Stimulated activated CD8-positive, alpha-beta memory T cell treated with anti-CD3 and anti-CD28 coated beads, Interleukin-7, amount 100 ng/mL, for 1 hour (primary cell): ENCODE data around the gene SLC6A5.
"Not testable (repeated sequence)": the region's sequence is repeated elsewhere in the genome, so short reads cannot be mapped to it uniquely, and the experiment has no call there.

Experiments
- DNase-seq, 2 donors: peaks; one replicate each; pipeline ENCODE4 v3.0.0-alpha.2; 2020; ENCODE audit warnings: low read depth in 2 of 2

The SLC6A5 gene

DNA sequence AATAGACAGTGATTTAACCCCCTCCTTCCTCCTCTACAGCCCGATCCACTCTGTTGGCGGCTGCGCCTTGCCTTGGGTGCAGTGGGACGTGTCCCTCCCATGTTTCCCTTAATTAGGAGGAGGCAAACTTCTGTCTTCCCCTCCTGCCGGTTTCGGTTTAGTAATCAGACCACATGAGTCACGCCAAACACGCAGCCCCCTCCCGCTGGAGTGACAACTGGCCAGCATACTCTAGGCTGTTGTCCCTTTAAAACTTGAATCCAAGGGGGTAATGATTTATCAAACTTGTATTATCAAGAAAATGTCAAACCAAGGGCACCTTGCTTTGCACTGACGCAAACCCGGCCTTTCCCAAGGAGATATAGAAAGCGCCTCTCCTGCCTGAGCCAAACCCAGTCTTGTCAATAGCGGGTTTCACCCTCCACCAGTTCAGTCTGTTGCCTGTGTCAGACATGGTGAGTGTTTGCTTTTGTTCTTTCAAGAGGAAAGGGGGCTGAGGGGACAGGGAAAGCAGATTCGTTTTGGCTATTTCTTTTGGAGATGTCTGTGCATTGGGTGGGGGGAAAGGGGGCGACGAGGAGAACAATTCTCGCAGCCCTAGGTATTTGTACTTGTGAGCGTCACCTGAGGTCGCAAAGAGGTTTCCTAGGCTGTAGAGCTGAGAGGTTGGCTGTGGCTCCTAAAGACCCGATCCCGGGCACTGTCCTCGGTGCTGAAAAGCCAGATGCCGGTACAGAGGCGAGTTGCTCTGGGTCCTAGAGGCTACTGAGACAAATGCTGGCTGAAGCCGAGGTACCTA lies at the start of gene SLC6A5:
TSS of gene SLC6A5 (plus strand) at position 388 of the 799 bp plus-strand sequence. CDS start at position 453, 65 bp downstream.
- DNase-seq = no peak

DNA sequence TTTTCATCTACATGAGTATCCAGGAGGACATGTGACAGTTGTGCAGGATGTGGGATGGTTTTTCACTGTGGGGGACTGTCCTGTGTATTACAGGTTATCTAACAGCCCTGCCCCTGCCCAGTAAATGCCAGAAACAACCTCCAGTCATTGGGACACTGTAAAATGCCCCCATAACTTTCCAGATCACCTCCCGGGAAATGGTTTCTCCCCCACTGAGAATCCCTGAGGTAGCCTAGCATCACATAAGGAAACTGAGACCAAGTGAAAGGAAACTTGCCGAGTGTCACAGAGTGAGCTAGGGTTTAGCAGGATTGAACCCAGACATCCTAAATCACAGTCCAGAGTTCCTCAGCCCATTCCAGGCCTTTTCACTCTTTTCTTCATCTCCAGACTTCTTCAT lies 48.3 kb upstream of the SLC6A5 start:
- no peak for DNase-seq

DNA sequence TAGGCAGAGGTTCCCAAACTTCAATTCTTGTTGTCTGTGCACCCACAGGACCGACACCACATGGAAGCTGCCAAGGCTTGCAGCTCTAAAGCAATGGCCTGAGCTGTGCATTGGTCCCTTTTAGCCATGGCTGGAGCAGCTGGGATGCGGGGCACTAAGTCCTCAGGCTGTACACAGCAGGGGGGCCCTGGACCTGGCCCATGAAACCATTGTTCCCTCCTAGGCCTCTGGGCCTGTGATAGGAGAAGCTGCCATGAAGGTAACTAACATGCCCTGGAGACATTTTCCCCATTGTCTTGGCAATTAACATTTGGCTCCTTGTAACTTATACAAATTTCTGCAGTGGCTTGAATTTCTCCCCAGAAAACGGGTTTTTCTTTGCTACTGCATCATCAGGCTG lies 43.6 kb upstream of the SLC6A5 start:
- DNase-seq = no peak

DNA sequence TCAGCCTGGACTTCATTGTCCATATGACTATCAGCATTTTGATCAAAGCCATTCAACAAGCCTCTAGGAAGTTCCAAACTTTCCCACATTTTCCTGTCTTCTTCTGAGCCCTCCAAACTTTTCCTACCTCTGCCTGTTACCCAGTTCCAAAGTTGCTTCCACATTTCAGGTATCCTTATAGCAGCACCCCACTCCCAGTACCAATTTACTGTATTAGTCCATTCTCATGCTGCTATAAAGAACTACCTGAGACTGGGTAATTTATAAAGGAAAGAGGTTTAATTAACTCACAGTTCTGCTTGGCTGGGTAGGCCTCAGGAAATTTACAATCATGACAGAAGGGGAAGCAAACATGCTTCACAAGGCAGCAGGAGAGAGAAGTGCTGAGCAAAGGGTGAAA lies 43.0 kb upstream of the SLC6A5 start:
- DNase-seq = not testable (repeated sequence)

DNA sequence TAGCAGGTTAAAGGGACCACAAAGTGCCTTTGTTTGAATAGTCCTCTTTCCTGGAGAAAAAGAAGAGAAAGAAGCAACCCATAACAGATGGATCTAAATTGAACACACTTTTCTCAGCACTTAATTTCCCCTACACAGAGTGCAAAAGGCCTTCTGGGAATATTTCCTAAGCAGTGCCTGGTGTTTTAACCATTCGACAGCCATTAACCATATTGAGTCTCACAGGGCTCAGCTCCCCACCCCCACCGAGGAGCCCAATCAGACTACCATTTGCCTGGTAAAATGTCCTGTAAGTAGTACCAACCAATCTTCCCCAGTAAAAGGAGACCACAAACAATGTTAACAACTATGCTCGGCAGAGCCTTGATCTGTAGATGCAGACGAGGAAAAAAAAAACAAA lies 40.7 kb upstream of the SLC6A5 start:
- DNase-seq = no peak

DNA sequence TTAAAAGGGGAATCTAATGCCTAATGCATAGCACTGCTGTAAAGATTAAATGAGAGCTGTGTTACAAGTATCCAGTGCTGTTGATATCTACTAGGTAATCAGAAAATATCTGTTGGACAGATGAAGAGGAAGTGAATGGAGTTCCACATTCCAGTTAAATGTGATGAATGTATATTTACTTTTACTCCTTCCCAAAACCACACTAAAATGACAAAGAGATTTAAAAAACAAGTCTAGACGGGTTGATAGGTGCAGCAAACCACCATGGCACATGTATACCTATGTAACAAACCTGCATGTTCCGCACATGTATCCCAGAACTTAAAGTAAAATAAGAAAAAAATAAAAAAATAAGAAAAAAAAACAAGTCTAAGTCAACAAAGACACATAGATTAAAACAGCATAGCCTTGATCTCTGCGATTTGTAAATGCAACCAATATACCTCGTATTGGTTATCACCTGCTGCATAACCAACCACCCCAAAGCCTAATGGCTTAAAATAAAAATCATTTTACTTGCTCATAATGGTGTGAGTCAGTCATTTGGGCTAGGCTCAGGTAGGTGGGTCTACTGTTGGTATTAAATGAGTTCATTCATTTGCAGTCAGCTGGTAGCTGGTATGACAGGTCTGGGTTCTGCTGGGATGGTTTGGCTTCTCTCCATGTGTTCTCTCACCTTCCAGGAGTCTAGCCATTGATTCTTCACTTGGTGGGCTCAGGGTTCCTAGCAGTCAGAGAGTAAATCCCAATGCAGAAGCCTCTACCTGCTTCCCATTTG lies 39.7 kb upstream of the SLC6A5 start:
- DNase-seq = no peak

DNA sequence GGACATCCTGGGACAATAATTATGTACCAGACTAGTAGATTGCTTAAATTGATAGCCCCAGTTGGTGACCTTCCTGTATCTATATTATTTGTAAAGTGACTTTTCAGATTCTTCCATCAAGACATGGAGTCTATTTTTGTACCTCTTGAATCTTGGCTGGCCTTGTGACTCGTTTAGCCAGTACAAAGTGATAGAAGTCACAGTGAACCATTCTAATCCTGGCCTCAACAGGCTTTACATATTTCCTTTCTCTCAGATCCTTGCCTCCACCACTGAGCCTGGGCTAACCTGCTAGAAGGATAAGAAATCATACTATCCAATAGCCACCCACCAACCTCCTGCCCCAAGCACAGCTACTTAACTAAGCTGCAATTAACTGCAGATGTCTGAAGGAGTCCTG lies 37.5 kb upstream of the SLC6A5 start:
- no peak for DNase-seq

DNA sequence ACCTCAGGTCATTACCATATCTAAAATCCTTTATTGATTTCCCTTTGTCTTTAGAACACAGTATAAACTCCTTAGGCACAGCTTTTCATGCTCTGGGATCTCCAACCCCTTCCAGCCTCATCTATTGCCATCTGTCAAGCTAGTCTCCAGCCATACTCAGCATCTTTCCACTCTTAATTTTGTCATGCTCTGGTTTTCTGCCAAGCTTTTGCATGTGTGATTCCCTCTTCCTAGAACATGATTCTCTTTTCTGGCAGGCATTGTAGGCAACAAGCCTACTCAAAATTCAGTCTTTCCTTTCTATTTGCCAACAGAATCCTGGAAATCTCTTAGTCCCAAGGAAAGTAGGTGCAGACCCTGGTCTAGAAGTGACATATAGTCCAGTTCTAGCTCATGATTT lies 35.5 kb upstream of the SLC6A5 start:
- DNase-seq = no peak

DNA sequence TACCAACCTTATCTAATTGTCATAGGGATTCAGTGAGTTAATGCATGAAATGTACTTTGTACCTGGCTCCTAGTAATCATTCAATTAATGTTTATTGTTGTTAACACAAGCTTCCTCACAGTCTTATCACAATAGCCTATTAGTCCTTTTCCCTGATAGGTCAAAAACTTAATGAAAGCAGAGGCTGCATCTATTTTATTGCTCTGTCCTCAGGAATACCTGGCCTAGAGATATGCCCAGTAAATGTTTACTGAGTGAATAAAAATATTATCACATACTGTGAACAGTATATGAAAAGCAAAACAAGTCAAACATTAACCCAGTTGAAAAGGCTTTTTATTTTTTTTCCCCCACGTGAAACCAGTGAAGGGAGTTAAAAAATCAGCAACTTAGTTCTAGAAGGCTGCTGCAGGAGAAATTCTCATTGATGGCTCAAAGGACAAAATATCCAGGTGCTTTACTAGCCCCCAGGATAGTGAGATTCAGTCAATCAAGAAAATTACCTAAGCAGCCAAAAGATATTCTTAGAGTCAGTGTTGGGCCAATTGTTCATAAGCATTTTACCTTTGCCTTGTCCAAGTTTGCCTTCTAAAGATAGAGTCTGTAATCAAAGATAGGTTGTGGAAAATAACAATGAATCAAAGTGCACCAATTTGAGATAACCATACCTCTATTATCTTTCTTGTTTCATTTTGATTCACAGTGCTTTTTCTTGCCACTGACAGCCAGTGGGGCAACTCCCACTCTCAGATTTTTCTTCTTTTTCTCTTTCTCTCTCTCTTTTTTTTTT lies 34.4 kb upstream of the SLC6A5 start:
- DNase-seq = no peak

DNA sequence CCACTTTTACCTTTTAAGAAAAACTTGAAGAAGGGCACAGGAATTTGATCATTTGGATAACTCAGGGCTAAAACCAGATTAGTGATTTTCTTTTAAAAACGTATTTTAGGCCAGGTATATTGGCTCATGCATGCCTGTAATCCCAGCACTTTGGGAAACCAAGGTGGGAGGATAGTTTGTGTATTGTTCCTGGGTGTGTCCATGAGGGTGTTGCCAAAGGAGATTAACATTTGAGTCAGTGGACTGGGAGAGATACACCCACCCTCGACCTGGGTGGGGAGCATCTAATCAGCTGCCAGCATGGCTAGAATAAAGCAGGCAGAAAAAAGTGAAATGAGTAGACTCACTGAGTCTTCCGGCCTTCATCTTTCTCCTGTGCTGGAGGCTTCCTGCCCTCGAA lies 33.3 kb upstream of the SLC6A5 start:
- DNase-seq = not testable (repeated sequence)

DNA sequence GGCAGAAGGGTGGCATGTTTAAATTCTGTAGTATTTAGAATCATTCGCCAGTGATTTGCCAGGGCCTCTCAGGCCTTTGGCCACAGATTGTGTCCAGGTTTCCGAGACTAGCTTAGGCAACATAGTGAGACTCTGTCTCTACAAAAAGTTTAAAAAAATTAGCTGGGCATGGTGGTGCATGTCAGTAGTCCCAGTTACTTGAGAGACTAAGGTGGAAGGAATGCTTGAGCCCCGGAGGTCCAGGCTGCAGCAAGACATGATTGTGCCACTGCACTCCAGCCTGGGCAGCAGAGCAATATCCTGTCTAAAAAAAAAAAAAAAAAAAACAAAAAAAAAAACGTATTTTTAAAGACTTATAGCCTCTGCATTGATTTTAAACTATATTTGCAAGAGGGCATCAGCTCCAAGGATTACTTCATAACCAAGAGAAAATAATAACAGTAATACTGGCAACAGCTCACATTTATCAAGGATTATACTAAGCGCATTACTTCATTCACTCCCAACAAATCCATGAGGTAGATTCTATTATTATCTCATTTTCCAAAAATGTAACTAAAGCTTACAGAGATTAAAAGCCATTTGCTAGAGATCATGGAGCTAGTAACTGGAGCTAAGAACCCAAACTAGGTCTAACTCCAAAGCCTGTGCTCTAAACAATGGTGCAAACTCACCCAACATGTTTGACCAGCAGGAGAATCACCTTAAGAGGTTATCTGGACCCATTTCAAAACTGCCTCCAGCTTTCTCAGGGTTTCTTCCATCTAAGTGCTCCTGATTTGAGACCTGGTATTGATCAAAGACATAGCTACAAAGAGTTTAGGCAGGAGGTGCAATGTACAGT lies 32.6 kb upstream of the SLC6A5 start:
- DNase-seq = no peak

DNA sequence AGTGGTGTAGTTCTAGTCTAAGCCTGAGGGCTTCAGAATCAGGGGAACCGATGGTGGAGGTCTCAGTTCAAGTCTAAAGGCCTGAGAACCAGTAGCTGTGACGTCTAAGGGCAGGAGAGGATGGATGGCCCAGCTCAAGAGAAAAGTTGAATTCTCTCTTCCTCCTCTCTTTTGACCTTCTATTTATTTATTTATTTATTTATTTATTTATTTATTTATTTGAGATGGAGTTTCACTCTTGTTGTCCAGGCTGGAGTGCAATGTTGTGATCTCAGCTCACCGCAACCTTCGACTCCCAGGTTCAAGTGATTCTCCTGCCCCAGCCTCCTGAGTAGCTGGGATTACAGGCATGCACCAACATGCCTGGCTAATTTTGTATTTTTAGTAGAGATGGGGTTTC lies 19.7 kb upstream of the SLC6A5 start:
- not testable (repeated sequence) for DNase-seq

DNA sequence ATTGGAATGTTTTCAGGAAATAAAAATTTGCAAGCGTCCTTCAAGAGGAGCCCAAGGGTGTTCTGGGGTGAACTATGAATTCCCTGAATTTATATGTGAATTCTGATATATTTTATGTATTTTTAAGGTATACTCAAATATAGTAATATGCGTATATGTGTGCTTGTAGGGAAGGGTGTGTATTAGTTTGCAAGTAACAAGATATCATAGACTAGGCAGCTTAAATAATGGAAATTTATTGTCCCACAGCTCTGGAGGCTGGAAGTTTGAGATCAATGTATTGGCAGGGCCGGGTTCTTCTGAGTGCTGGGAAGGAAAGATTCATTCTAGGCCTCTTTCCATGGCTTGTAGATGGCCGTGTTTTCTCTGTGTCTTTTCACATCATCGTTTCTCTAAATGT lies 16.2 kb upstream of the SLC6A5 start:
- DNase-seq = no peak

DNA sequence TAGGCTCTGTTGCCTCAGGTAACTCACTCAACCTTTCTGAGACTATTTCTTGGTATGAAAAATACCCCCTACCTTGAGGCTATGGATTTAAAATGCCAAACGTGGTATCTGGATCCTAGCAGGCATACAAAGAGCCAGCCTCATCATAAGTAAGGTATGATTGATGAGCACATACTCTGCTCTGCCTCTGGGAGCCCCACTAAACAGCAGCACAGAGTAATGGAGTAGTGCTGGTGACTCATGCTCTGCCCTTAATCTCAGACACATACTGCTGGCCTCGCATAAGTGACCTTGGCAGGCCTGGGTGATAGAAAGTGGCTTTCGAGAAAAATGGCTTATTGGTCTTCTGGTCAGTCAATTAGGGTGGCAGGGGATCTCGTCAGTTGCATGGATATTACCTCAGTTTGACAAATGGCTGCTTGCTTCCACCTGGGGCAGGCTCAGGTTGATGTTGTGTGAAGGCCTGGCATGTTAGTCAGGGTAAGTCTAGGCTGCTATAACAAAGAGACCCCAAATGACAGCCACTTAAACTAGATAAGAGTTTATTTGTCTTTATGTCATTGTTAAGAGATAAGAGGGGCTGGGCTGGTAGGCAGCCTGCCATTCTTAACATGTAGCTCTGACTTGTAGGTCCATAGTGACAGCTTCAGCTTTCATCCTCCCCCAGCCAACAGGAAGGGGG lies 15.2 kb upstream of the SLC6A5 start:
- no peak for DNase-seq

DNA sequence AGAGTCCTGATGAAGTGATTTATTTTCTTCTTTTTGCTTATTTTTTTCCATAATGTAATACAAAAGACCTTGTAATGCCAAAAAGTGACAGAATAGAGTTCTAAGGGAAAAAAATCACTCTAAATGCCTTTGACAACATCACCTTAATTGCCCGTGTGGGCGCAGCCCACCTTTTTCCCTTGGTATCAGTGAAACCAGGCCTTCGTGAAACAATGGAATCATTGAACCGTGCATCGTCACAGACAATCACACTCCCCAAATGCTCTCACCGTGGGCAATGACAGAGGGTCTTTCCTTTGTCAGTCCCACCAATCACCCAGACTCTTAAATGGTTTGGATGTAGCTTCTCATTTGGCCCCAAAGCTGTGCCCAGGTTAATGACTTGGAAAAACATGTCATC lies 9.6 kb upstream of the SLC6A5 start:
- DNase-seq = no peak

DNA sequence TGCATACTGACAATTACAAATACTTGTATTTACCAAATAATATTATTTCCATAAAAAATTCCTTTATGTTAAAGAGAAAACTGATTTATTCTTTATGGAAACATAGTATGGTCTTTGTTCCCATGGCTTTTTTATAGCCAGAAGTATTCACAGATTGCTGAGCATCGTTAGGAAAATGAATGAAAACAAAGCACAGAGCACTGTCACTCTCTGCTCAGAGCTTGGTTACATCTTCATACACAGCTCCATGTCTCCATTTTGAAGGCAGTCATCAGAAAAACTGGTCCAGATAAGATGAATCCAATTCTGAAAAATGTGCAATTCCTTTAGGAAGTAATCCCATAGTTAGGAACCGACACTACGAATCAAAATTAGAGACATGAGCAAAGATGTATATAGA lies 9.0 kb upstream of the SLC6A5 start:
- DNase-seq = no peak

DNA sequence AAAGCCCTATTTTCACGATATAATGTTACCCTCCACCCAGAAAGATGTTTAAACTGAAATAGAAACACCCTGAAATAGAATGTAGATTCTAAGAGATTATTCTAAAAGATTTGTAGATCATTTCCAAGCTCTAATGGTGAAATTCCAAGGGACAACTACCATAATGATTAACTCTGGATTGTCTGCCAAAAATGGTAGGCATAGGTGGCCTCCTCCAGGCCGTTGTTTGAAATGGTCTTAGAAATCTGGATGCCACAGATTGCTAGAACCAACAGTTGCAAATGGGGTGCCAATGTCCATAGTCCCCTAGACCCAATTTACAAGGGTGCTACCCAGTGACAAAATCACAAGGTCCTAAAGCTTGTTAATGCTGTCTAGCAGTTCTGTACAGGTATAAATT lies 6.7 kb upstream of the SLC6A5 start:
- DNase-seq = no peak

DNA sequence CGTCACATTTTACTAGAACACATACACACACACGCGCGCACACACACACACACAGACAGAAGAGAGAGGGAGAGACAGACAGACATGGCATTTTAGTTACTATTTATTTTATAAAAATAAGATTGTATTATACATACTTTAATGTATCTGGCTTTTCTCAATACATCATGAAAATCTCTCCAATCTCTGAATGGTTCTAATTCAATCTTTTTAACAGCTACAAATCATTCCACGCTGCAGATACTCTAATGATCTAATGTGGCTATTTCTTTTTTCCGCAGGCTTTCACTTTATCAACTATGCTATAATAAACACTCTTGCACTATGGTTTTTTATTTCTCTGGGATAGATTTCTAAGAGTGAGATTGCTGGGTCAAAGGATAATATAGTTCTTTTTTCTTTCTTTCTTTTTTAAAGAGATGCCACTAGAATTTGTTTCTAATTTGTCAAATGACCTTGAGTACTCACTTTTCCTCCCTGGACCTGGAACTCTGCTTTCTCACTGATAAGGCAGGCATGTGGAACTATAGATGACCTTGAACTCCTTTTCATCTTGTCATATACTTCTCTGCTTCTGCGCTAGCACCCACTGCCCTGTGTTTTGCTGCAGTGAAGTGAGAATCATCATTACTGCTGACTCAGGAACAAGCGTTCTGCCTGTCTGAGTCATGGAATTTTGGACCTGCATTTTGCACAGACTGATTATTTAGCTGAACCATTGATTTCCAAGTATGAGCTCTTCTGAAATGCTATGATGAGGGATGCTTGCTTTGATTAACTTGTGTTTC lies 4.9 kb upstream of the SLC6A5 start:
- no peak for DNase-seq

DNA sequence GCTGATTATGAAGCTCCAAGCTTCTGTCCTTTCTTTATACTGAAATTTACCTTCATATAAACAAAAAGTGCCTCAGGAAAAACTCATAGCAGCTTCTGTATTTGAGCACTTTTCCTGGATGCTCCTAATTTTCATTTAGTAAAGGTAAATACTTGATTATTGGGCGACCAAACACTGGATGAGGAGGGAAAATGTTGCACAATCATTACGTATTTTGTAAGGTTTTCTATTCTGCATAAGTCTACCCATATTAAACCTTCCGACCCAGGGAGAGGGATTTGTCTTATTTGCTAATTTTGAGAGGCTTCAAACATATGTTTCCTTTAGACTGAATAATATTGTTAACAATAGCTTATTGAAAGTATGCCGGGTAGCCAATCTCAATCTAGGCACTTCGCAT lies 4.3 kb upstream of the SLC6A5 start:
- no peak for DNase-seq
